H9 (cell line): ENCODE data around the gene CA5A. TPM values are rescaled to one million over a fixed set of nuclear protein-coding genes. Genes with fewer than 3 reads are reported as not detected.

ENCODE experiments used
- DNase-seq: peaks from one replicate; pipeline ENCODE4 v3.0.0-alpha.2; 2017
- H2AFZ ChIP-seq: one replicate; pipeline ENCODE4 v1.6.1; 2013; ENCODE audit warnings: mild to moderate bottlenecking, low read length, control low read depth, moderate library complexity
- H2AK5ac ChIP-seq: 2 replicates; pipeline ENCODE4 v1.6.1; 2013; ENCODE audit warnings: low read length, control low read depth, mixed read lengths; ENCODE audit not compliant: insufficient read length
- H2BK120ac ChIP-seq: one replicate; pipeline ENCODE4 v1.6.1; 2013; ENCODE audit warnings: low read depth, mild to moderate bottlenecking, low read length, control low read depth, inconsistent platforms; ENCODE audit not compliant: poor library complexity, severe bottlenecking
- H2BK12ac ChIP-seq: 2 replicates; pipeline ENCODE4 v1.6.1; 2013; ENCODE audit warnings: low read length, control low read depth, mixed read lengths, low read depth; ENCODE audit not compliant: insufficient read length
- H2BK15ac ChIP-seq: 2 replicates; pipeline ENCODE4 v1.6.1; 2013; ENCODE audit warnings: low read depth, low read length, control low read depth
- H2BK20ac ChIP-seq: one replicate; pipeline ENCODE4 v1.6.1; 2013; ENCODE audit warnings: low read depth, mild to moderate bottlenecking, low read length, control low read depth, inconsistent platforms; ENCODE audit not compliant: poor library complexity, severe bottlenecking
- H2BK5ac ChIP-seq: 2 replicates; pipeline ENCODE4 v1.6.1; 2013; ENCODE audit warnings: low read length, control low read depth, mixed read lengths; ENCODE audit not compliant: insufficient read length
- H3K14ac ChIP-seq: 2 replicates; pipeline ENCODE4 v1.6.1; 2013; ENCODE audit warnings: low read length, control low read depth; ENCODE audit not compliant: insufficient read depth
- H3K18ac ChIP-seq: 2 replicates; pipeline ENCODE4 v1.6.1; 2013; ENCODE audit warnings: low read depth, mild to moderate bottlenecking, mixed read lengths, low read length, control low read depth; ENCODE audit not compliant: insufficient read length
- H3K23ac ChIP-seq: 2 replicates; pipeline ENCODE4 v1.6.1; 2013; ENCODE audit warnings: low read length, control low read depth, mixed read lengths, low read depth; ENCODE audit not compliant: insufficient read length
- H3K23me2 ChIP-seq: 2 replicates; pipeline ENCODE4 v1.6.1; 2013; ENCODE audit warnings: low read depth, mild to moderate bottlenecking, mixed read lengths, low read length, control low read depth; ENCODE audit not compliant: insufficient read length, poor library complexity, severe bottlenecking
- H3K27ac ChIP-seq: 2 replicates; pipeline ENCODE4 v1.5.1; 2013; ENCODE audit warnings: low read length, control low read depth, mixed read lengths, low read depth; ENCODE audit not compliant: insufficient read length
- H3K27me3 ChIP-seq: 2 replicates; pipeline ENCODE4 v1.6.1; 2013; ENCODE audit warnings: low read length, control low read depth, inconsistent platforms; ENCODE audit not compliant: insufficient read depth
- H3K4ac ChIP-seq: 2 replicates; pipeline ENCODE4 v1.6.1; 2013; ENCODE audit warnings: low read depth, mild to moderate bottlenecking, control low read depth, inconsistent platforms, low read length, moderate library complexity
- H3K4me1 ChIP-seq: 2 replicates; pipeline ENCODE4 v1.6.1; 2013; ENCODE audit warnings: low read length, control low read depth, inconsistent platforms; ENCODE audit not compliant: insufficient read depth
- H3K4me2 ChIP-seq: 2 replicates; pipeline ENCODE4 v1.6.1; 2013; ENCODE audit warnings: low read length, control low read depth, mixed read lengths; ENCODE audit not compliant: insufficient read length, insufficient read depth
- H3K56ac ChIP-seq: 2 replicates; pipeline ENCODE4 v1.6.1; 2013; ENCODE audit warnings: low read depth, mild to moderate bottlenecking, mixed read lengths, low read length, control low read depth; ENCODE audit not compliant: insufficient read length
- H3K79me1 ChIP-seq: 2 replicates; pipeline ENCODE4 v1.6.1; 2013; ENCODE audit warnings: low read depth, mild to moderate bottlenecking, moderate library complexity, low read length, control low read depth, inconsistent platforms; ENCODE audit not compliant: insufficient read depth, poor library complexity, severe bottlenecking
- H3K79me2 ChIP-seq: 2 replicates; pipeline ENCODE4 v1.6.1; 2013; ENCODE audit warnings: low read length, control low read depth, inconsistent platforms; ENCODE audit not compliant: insufficient read depth
- H3K9ac ChIP-seq: 2 replicates; pipeline ENCODE4 v1.6.1; 2013; ENCODE audit warnings: low read length, control low read depth, mixed read lengths; ENCODE audit not compliant: insufficient read length; ENCODE audit errors: extremely low read depth
- H3K9me3 ChIP-seq: one replicate; pipeline ENCODE4 v1.6.1; 2013; ENCODE audit warnings: low read depth, low read length, inconsistent platforms; ENCODE audit not compliant: control insufficient read depth
- H3T11ph ChIP-seq: one replicate; pipeline ENCODE4 v1.6.1; 2013; ENCODE audit warnings: mild to moderate bottlenecking, low read length, control low read depth, inconsistent platforms
- H4K20me1 ChIP-seq: one replicate; pipeline ENCODE4 v1.6.1; 2013; ENCODE audit not compliant: control insufficient read depth, insufficient read length, insufficient read depth
- H4K5ac ChIP-seq: 2 replicates; pipeline ENCODE4 v1.6.1; 2013; ENCODE audit warnings: low read depth, mild to moderate bottlenecking, mixed read lengths, low read length, control low read depth; ENCODE audit not compliant: insufficient read length
- H4K8ac ChIP-seq: replicated peaks from 2 replicates; pipeline ENCODE4 v1.6.1; 2013; ENCODE audit warnings: low read length, control low read depth, mixed read lengths, low read depth; ENCODE audit not compliant: insufficient read length
- H4K91ac ChIP-seq: 2 replicates; pipeline ENCODE4 v1.6.1; 2013; ENCODE audit warnings: low read depth, mild to moderate bottlenecking, moderate library complexity, mixed read lengths, low read length, control low read depth; ENCODE audit not compliant: insufficient read length
- H3K27ac Mint-ChIP-seq, 3 experiments: 2 replicates in 2 of 3; 3 replicates in 1 of 3; pipeline ENCODE4 v1.8.0; 2020 to 2021; ENCODE audit warnings: mixed read lengths in 3 of 3, mild to moderate bottlenecking in 1 of 3, moderate library complexity in 1 of 3
- H3K27me3 Mint-ChIP-seq: 2 replicates; pipeline ENCODE4 v1.8.0; 2021; ENCODE audit warnings: low read depth, mild to moderate bottlenecking, moderate library complexity, mixed read lengths
- H3K36me3 Mint-ChIP-seq, 3 experiments: 2 replicates in 2 of 3; 3 replicates in 1 of 3; pipeline ENCODE4 v1.8.0; 2020 to 2021; ENCODE audit warnings: low read depth in 3 of 3, mixed read lengths in 3 of 3; ENCODE audit not compliant: insufficient read depth in 1 of 3
- H3K4me1 Mint-ChIP-seq, 2 experiments: 2 replicates each; pipeline ENCODE4 v1.8.0; 2020; ENCODE audit warnings: mixed read lengths in 2 of 2
- H3K4me3 Mint-ChIP-seq, 2 experiments: 2 replicates in 1 of 2; 3 replicates in 1 of 2; pipeline ENCODE4 v1.8.0; 2020 to 2021; ENCODE audit warnings: mild to moderate bottlenecking in 2 of 2, mixed read lengths in 2 of 2, moderate library complexity in 1 of 2
- H3K9me3 Mint-ChIP-seq, 2 experiments: 2 replicates in 1 of 2; 3 replicates in 1 of 2; pipeline ENCODE4 v1.8.0; 2020; ENCODE audit warnings: mild to moderate bottlenecking in 2 of 2, mixed read lengths in 2 of 2, moderate library complexity in 1 of 2
- CTCF ChIP-seq: fragments of 200-600 bp; sonication (generic); conservative IDR thresholded peaks from 3 replicates; pipeline ENCODE4 v1.8.0; 2021; ENCODE audit warnings: antibody characterized with exemption, mild to moderate bottlenecking
- WGBS: extraction: QIAGEN DNeasy Blood & Tissue Kit; methylation state at CpG from one replicate; pipeline ENCODE4 v1.1.7; 2013; ENCODE audit warnings: missing lambda C conversion rate, low lambda C conversion rate, mixed read lengths; ENCODE audit not compliant: insufficient read length; ENCODE audit errors: extremely low coverage; 5-methylcytosine and 5-hydroxymethylcytosine counted together
- total RNA-seq: library from RNA; stranded (reverse); gene quantifications from 2 replicates; pipeline ENCODE4 v1.2.1, GENCODE V29; 2021

CA5A gene
- total RNA-seq, 1 experiment from 2014 or later: not detected

GRCh38 chr16:87970186-87970585 lies 33.9 kb upstream of the CA5A start:
- Histone ChIP-seq H3K4me1 (no peaks in the 10 kb centered on the region), H4K91ac (no peak overlapping the region), H3K4ac (no peak overlapping the region), H2BK20ac (no peak overlapping the region), H3K14ac (no peak overlapping the region), H2AK5ac (no peak overlapping the region), H2AFZ (no peak overlapping the region), H3K27me3 (no peaks in the 10 kb centered on the region), H3K4me2 (no peak overlapping the region), H3K18ac (no peak overlapping the region), H3K23me2 (no peaks in the 10 kb centered on the region), H2BK12ac (no peak overlapping the region), H3K27ac (no peak overlapping the region), H3K79me2 (peaks cover 29% of the 10 kb centered on the region; the same call in 1 of the 2 replicates), H2BK5ac (no peak overlapping the region), H2BK120ac (no peak overlapping the region), H3T11ph (no peak overlapping the region), H3K9me3 (no peaks in the 10 kb centered on the region), H3K9ac (no peak overlapping the region), H3K56ac (no peak overlapping the region), H3K79me1 (peaks cover 15% of the 10 kb centered on the region), H4K5ac (no peak overlapping the region), H4K20me1 (no peaks in the 10 kb centered on the region), H2BK15ac (no peak overlapping the region), H3K23ac (no peak overlapping the region), H4K8ac (no peak overlapping the region)
- no peak for TF ChIP-seq CTCF
- no peak for DNase-seq
- Mint-ChIP-seq H3K4me1 (peaks cover 14 to 16% of the 10 kb centered on the region in 2 experiments), H3K27me3 (no peaks in the 10 kb centered on the region), H3K9me3 (peaks cover 21 to 24% of the 10 kb centered on the region in 2 experiments), H3K27ac (no peak overlapping the region), H3K36me3 (peaks cover 24 to 28% (median 26%) of the 10 kb centered on the region in 3 experiments), H3K4me3 (no peak overlapping the region)
- WGBS: no CpG with 5 or more reads among the region's 3 CpGs
